ENCODE data around the gene DTL.
"Not testable (repeated sequence)": the region's sequence is repeated elsewhere in the genome, so short reads cannot be mapped to it uniquely, and the experiment has no call there.

Gene DTL

GRCh38 chr1:212035123-212035834, at the start of gene DTL, which contains the start of gene INTS7:
Gene DTL, plus strand, starts transcription at chr1:212035748. Its CDS starts 143 bp downstream, at chr1:212035891.
Gene INTS7, minus strand, starts transcription at chr1:212035557. Its CDS starts 120 bp downstream, at chr1:212035437.
- peak; percentile 95 to 97 for DNase-seq (ENCODE audit: low read depth in 2 of 2, low spot score in 1 of 2)

GRCh38 chr1:211986628-211987254, 48.8 kb upstream of the DTL start:
- no peak for DNase-seq (ENCODE audit: low read depth in 2 of 2, low spot score in 1 of 2)

GRCh38 chr1:211991695-211992094, 43.9 kb upstream of the DTL start:
- DNase-seq (ENCODE audit: low read depth in 2 of 2, low spot score in 1 of 2), result no peak

- not testable (repeated sequence) for DNase-seq (ENCODE audit: low read depth in 2 of 2, low spot score in 1 of 2)
These were observed 38.1 kb upstream of the DTL start for GRCh38 chr1:211997426-211997825.

- DNase-seq (ENCODE audit: low read depth in 2 of 2, low spot score in 1 of 2), result no peak
These were observed 33.0 kb upstream of the DTL start for GRCh38 chr1:212002536-212002935.

- no peak for DNase-seq (ENCODE audit: low read depth in 2 of 2, low spot score in 1 of 2)
These were observed 30.5 kb upstream of the DTL start for GRCh38 chr1:212004895-212005608.

GRCh38 chr1:212007178-212007577, 28.4 kb upstream of the DTL start:
- DNase-seq (ENCODE audit: low read depth in 2 of 2, low spot score in 1 of 2), result no peak

- no peak for DNase-seq (ENCODE audit: low read depth in 2 of 2, low spot score in 1 of 2)
These were observed 27.7 kb upstream of the DTL start for GRCh38 chr1:212007886-212008285.

GRCh38 chr1:212009561-212009960, 26.0 kb upstream of the DTL start:
- no peak for DNase-seq (ENCODE audit: low read depth in 2 of 2, low spot score in 1 of 2)

- no peak for DNase-seq (ENCODE audit: low read depth in 2 of 2, low spot score in 1 of 2)
These were observed 25.5 kb upstream of the DTL start for GRCh38 chr1:212010004-212010403.

GRCh38 chr1:212012034-212012740, 23.4 kb upstream of the DTL start:
- DNase-seq (ENCODE audit: low read depth in 2 of 2, low spot score in 1 of 2), result peak; percentile 11 to 34

GRCh38 chr1:212013672-212014071, 21.9 kb upstream of the DTL start:
- DNase-seq (ENCODE audit: low read depth in 2 of 2, low spot score in 1 of 2), result no peak

- DNase-seq (ENCODE audit: low read depth in 2 of 2, low spot score in 1 of 2), result no peak
These were observed 14.6 kb upstream of the DTL start for GRCh38 chr1:212020975-212021374.

- DNase-seq (ENCODE audit: low read depth in 2 of 2, low spot score in 1 of 2), result no peak
These were observed 14.0 kb upstream of the DTL start for GRCh38 chr1:212021563-212021962.

- not testable (repeated sequence) for DNase-seq (ENCODE audit: low read depth in 2 of 2, low spot score in 1 of 2)
These were observed 12.6 kb upstream of the DTL start for GRCh38 chr1:212022908-212023307.

GRCh38 chr1:212024469-212025149, 10.9 kb upstream of the DTL start:
- DNase-seq (ENCODE audit: low read depth in 2 of 2, low spot score in 1 of 2), result no peak

GRCh38 chr1:212027727-212028126, 7.8 kb upstream of the DTL start:
- DNase-seq (ENCODE audit: low read depth in 2 of 2, low spot score in 1 of 2), result not testable (repeated sequence)

- no peak for DNase-seq (ENCODE audit: low read depth in 2 of 2, low spot score in 1 of 2)
These were observed 4.5 kb upstream of the DTL start for GRCh38 chr1:212030936-212031528.

GRCh38 chr1:212034516-212035122, 929 bp upstream of the DTL start:
- DNase-seq (ENCODE audit: low read depth in 2 of 2, low spot score in 1 of 2), result no peak
